PFSK-1 (cell line): ENCODE measurements around the gene MBD5.

Experiments used
- FOXP2 ChIP-seq: optimal IDR thresholded peaks from 2 replicates; pipeline ENCODE3; 2011; ENCODE audit warnings: borderline replicate concordance, control low read depth, inconsistent platforms; ENCODE audit not compliant: insufficient read depth; ENCODE audit errors: extremely low read length, extremely low read depth
- POLR2AphosphoS5 ChIP-seq: IDR thresholded peaks from 2 replicates; pipeline ENCODE4 v1.6.1; 2012; ENCODE audit warnings: low read depth, mild to moderate bottlenecking, control low read depth, low read length, moderate library complexity
- SIN3A ChIP-seq: IDR thresholded peaks from 2 replicates; pipeline ENCODE4 v1.6.1; 2012; ENCODE audit warnings: mild to moderate bottlenecking, low read length, moderate library complexity, borderline replicate concordance; ENCODE audit not compliant: insufficient read depth
- TAF1 ChIP-seq: IDR thresholded peaks from 2 replicates; pipeline ENCODE4 v1.6.1; 2012; ENCODE audit warnings: low read length, control low read depth, borderline replicate concordance; ENCODE audit not compliant: insufficient read depth
- TF ChIP-seq, protein P1 (sequence below), 2 experiments: IDR thresholded peaks; 2 replicates each; pipeline versions ENCODE4 v1.6.1 to v1.8.0; 2011 to 2012; ENCODE audit warnings: low read depth in 2 of 2, low read length in 2 of 2, control low read depth in 1 of 2, inconsistent platforms in 1 of 2, mild to moderate bottlenecking in 1 of 2, moderate library complexity in 1 of 2; ENCODE audit not compliant: insufficient read depth in 1 of 2

Gene MBD5

DNA sequence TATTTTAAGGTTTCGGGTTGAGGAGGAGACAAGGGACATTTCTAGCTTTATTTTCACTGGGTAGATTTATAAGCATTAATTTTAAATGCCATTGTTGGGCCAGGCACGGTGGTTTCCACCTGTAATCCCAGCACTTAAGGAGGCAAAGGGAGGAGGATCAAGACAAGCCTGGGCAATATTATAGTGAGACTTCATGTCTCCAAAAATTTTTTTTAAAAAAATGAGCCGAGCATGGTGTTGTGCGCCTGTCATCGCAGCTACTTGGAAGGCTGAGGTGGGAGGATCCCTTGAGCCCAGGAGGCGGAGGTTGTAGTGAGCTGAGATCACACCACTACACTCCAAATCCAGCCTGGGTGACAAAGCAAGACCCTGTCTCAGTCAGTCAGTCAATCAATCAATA lies 45.0 kb downstream of the MBD5 start:
- no peak for TF ChIP-seq FOXP2
- no peak for TF ChIP-seq TAF1
- no peak for TF ChIP-seq SIN3A
- TF ChIP-seq POLR2AphosphoS5: no peak
- TF ChIP-seq, protein P1, sequence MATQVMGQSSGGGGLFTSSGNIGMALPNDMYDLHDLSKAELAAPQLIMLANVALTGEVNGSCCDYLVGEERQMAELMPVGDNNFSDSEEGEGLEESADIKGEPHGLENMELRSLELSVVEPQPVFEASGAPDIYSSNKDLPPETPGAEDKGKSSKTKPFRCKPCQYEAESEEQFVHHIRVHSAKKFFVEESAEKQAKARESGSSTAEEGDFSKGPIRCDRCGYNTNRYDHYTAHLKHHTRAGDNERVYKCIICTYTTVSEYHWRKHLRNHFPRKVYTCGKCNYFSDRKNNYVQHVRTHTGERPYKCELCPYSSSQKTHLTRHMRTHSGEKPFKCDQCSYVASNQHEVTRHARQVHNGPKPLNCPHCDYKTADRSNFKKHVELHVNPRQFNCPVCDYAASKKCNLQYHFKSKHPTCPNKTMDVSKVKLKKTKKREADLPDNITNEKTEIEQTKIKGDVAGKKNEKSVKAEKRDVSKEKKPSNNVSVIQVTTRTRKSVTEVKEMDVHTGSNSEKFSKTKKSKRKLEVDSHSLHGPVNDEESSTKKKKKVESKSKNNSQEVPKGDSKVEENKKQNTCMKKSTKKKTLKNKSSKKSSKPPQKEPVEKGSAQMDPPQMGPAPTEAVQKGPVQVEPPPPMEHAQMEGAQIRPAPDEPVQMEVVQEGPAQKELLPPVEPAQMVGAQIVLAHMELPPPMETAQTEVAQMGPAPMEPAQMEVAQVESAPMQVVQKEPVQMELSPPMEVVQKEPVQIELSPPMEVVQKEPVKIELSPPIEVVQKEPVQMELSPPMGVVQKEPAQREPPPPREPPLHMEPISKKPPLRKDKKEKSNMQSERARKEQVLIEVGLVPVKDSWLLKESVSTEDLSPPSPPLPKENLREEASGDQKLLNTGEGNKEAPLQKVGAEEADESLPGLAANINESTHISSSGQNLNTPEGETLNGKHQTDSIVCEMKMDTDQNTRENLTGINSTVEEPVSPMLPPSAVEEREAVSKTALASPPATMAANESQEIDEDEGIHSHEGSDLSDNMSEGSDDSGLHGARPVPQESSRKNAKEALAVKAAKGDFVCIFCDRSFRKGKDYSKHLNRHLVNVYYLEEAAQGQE (IDR thresholded peaks at IDR 0.05; ENCODE audit: insufficient read depth in 1 of 2, low read depth in 2 of 2, low read length in 2 of 2): no peak

DNA sequence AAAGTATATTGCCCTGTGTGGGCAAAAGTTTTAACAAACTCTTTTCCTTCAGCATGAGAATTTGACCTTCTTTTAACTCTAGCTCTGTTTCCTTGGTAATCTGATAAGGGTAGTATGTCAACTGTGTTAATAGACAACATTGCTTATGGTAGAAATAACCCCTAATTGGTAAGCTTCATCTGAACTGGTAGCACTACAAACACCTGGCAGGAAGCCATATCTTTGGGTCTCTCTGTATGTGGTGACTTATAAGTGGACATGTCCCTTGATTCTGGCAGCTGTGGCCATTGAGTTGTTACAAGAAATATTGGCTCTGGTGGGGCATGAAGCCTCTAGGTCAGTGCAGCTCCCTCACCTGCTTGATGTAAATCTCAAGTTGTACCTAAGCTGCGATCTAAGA lies 46.9 kb downstream of the MBD5 start:
- TF ChIP-seq FOXP2 (no peak), SIN3A (no peak), TAF1 (no peak), POLR2AphosphoS5 (no peak)
- TF ChIP-seq, protein P1 (IDR thresholded peaks at IDR 0.05; ENCODE audit: insufficient read depth in 1 of 2, low read depth in 2 of 2, low read length in 2 of 2): no peak

DNA sequence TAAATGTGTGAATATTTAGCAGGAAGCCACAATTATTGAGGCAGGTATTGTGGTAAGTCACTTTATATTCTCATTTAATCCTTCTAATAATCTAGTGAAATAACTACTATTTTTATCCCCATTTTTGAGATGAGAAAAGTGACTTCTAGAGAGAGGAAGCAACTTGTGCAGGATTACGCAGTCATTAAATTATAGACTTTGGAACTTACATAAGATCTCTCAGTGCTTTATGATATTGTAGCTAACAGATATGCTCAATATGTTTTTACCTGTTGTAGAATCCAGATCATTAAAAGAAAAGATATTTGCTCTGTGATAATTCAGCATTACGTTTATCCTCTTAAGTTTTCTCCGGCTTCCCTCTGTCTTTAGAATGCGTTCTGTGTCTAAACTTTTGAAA lies 50.5 kb downstream of the MBD5 start:
- TF ChIP-seq FOXP2 (no peak), TAF1 (no peak), SIN3A (no peak), POLR2AphosphoS5 (no peak)
- TF ChIP-seq, protein P1 (IDR thresholded peaks at IDR 0.05; ENCODE audit: insufficient read depth in 1 of 2, low read depth in 2 of 2, low read length in 2 of 2): no peak

DNA sequence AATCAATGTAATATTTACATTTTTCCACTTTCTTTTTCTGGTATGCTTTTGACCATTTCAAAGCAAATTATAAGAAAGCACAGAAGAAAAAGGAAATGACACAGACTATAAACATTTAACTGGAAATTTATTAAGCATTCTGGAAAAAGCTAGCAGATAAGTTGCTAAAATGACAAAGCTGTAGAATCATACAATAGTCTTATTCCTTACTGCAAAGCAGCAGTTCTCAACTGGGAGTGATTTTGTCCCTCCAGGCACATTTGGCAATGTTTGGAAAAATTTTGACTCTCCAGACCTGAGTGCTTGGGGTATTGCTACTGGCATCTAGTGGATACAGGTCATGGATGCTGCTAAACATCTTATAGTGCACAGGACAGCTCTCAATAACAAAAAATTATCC lies 75.1 kb downstream of the MBD5 start:
- no peak for TF ChIP-seq POLR2AphosphoS5
- no peak for TF ChIP-seq FOXP2
- no peak for TF ChIP-seq SIN3A
- TF ChIP-seq, protein P1 (IDR thresholded peaks at IDR 0.05; ENCODE audit: insufficient read depth in 1 of 2, low read depth in 2 of 2, low read length in 2 of 2): no peak
- TF ChIP-seq TAF1: no peak

DNA sequence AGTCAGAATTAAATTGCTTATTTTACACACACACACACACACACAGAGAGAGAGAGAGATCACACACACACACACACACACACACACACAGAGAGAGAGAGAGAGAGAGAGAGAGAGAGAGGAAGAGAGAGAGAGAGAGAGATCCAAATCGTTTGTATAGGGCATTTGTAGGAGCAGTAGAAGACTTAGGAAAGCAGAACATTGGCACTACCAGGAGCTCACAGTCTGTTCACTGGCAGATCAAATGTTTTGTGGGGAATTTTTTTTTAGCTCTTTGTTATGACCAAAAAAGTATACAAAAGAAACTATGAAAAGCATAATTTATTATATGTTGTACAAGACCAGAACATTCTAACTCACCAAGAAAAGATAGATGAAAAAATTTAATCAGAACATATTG lies 81.8 kb downstream of the MBD5 start:
- no peak for TF ChIP-seq POLR2AphosphoS5
- TF ChIP-seq TAF1: no peak
- TF ChIP-seq, protein P1 (IDR thresholded peaks at IDR 0.05; ENCODE audit: insufficient read depth in 1 of 2, low read depth in 2 of 2, low read length in 2 of 2): no peak
- TF ChIP-seq FOXP2: no peak
- TF ChIP-seq SIN3A: no peak
